Mesothelial cell of epicardium (in vitro differentiated cells): ENCODE results near the gene BRINP1. TPM values are rescaled to one million over a fixed set of nuclear protein-coding genes. Genes with fewer than 3 reads are reported as not detected.

ENCODE experiments used
- DNase-seq, 2 experiments: peaks; one replicate each; pipeline ENCODE4 v3.0.0; 2021; ENCODE audit warnings: low spot score in 2 of 2; ENCODE audit not compliant: unreplicated experiment in 2 of 2
- H3K27ac Mint-ChIP-seq: 2 replicates; pipeline ENCODE4 v1.8.0; 2021; ENCODE audit warnings: mixed read lengths
- H3K27me3 Mint-ChIP-seq: 2 replicates; pipeline ENCODE4 v1.8.0; 2021; ENCODE audit warnings: low read depth, mixed read lengths
- H3K36me3 Mint-ChIP-seq: 2 replicates; pipeline ENCODE4 v1.8.0; 2021; ENCODE audit warnings: mixed read lengths
- H3K4me1 Mint-ChIP-seq: 2 replicates; pipeline ENCODE4 v1.8.0; 2021; ENCODE audit warnings: mixed read lengths
- H3K4me3 Mint-ChIP-seq: 2 replicates; pipeline ENCODE4 v1.8.0; 2021; ENCODE audit warnings: mild to moderate bottlenecking, moderate library complexity, mixed read lengths
- H3K9me3 Mint-ChIP-seq: 2 replicates; pipeline ENCODE4 v1.8.0; 2021; ENCODE audit warnings: mixed read lengths
- total RNA-seq: library from RNA; stranded (reverse); gene quantifications from 3 replicates; pipeline ENCODE4 v1.2.1, GENCODE V29; 2021
- TF ChIP-seq, protein P1 (sequence below): fragments of 200-600 bp; sonication (generic); IDR thresholded peaks from one replicate; pipeline ENCODE4 v1.5.0; 2021; ENCODE audit warnings: antibody characterized with exemption; ENCODE audit not compliant: unreplicated experiment

BRINP1 gene
- total RNA-seq, 1 donor from 2014 or later: 13.2 TPM

- no peaks in the 10 kb centered on the region for H3K9me3 Mint-ChIP-seq
- H3K27ac Mint-ChIP-seq: no peak overlapping the region
- H3K4me3 Mint-ChIP-seq: no peak overlapping the region
- H3K27me3 Mint-ChIP-seq: peaks cover 11% of the 10 kb centered on the region
- TF ChIP-seq, protein P1, sequence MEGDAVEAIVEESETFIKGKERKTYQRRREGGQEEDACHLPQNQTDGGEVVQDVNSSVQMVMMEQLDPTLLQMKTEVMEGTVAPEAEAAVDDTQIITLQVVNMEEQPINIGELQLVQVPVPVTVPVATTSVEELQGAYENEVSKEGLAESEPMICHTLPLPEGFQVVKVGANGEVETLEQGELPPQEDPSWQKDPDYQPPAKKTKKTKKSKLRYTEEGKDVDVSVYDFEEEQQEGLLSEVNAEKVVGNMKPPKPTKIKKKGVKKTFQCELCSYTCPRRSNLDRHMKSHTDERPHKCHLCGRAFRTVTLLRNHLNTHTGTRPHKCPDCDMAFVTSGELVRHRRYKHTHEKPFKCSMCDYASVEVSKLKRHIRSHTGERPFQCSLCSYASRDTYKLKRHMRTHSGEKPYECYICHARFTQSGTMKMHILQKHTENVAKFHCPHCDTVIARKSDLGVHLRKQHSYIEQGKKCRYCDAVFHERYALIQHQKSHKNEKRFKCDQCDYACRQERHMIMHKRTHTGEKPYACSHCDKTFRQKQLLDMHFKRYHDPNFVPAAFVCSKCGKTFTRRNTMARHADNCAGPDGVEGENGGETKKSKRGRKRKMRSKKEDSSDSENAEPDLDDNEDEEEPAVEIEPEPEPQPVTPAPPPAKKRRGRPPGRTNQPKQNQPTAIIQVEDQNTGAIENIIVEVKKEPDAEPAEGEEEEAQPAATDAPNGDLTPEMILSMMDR: no peak
- H3K4me1 Mint-ChIP-seq: peaks cover 28% of the 10 kb centered on the region
- no peak for DNase-seq
- no peaks in the 10 kb centered on the region for H3K36me3 Mint-ChIP-seq
Measured at GRCh38 chr9:119339056-119339455, 30.2 kb downstream of the BRINP1 start.

- Mint-ChIP-seq H3K4me1 (peaks cover 19% of the 10 kb centered on the region), H3K27ac (no peak overlapping the region), H3K4me3 (no peak overlapping the region), H3K9me3 (no peaks in the 10 kb centered on the region), H3K36me3 (no peaks in the 10 kb centered on the region), H3K27me3 (peaks cover 11% of the 10 kb centered on the region)
- TF ChIP-seq, protein P1: no peak
- DNase-seq: no peak
Measured at GRCh38 chr9:119337573-119337972, 31.7 kb downstream of the BRINP1 start.

GRCh38 chr9:119334745-119335144, 34.5 kb downstream of the BRINP1 start:
- Mint-ChIP-seq H3K9me3 (peaks cover 6% of the 10 kb centered on the region), H3K4me3 (no peak overlapping the region), H3K4me1 (peaks cover 19% of the 10 kb centered on the region), H3K27ac (peak overlapping the region; percentile 45), H3K27me3 (peaks cover 7% of the 10 kb centered on the region), H3K36me3 (peaks cover 4% of the 10 kb centered on the region)
- no peak for DNase-seq
- TF ChIP-seq, protein P1: no peak

GRCh38 chr9:119333507-119334229, 35.6 kb downstream of the BRINP1 start:
- Mint-ChIP-seq H3K27me3 (peaks cover 7% of the 10 kb centered on the region), H3K4me3 (no peak overlapping the region), H3K4me1 (peaks cover 19% of the 10 kb centered on the region), H3K27ac (peak overlapping the region; percentile 41), H3K9me3 (peaks cover 16% of the 10 kb centered on the region), H3K36me3 (peaks cover 9% of the 10 kb centered on the region)
- no peak for DNase-seq
- TF ChIP-seq, protein P1: no peak

DNA sequence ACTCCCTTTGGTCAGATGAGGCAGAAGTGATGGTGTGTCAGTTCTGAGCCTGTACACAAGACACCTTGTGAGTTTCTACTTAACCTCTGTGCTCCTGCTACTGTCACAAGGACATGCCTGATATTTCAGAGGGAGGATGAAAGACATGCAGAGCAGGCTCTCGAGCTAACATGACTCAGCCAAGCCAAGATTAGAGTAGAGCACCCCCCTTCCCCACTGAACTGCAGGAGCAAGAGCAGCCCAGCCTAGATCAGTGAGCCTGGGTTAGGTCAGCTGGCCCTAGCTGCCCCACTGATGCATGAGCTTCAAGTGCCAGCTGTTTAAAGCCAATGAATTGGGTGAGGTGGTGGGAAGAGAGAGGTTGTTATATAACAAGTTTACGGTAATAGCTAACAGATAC, 36.7 kb downstream of the BRINP1 start:
- Mint-ChIP-seq H3K4me1 (peaks cover 17% of the 10 kb centered on the region), H3K27ac (no peak overlapping the region), H3K27me3 (peaks cover 6% of the 10 kb centered on the region), H3K4me3 (no peak overlapping the region), H3K36me3 (peaks cover 12% of the 10 kb centered on the region), H3K9me3 (peaks cover 27% of the 10 kb centered on the region)
- TF ChIP-seq, protein P1: no peak
- DNase-seq: no peak

DNA sequence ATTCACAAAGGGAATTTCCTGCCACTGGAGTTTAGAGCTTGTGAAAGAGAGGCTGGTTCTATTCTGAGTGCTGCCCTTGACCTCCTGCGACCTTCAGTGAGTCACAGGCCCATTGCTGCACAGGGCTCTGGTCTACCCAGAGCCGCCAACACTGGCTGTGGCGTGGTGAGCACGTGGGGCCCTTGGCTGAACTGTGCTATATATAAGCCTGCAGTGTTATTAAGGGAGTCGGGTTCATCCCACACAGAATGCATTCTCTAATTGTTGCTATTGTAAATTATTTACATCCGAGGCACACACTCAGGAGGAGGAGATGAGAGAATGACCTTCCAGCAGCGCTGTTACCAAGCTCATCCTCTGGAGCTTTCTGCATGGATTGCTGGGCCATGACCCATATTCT, 47.1 kb downstream of the BRINP1 start:
- TF ChIP-seq, protein P1: no peak
- H3K27ac Mint-ChIP-seq: no peak overlapping the region
- no peak for DNase-seq
- no peaks in the 10 kb centered on the region for H3K36me3 Mint-ChIP-seq
- H3K4me3 Mint-ChIP-seq: no peak overlapping the region
- no peaks in the 10 kb centered on the region for H3K4me1 Mint-ChIP-seq
- H3K9me3 Mint-ChIP-seq: no peaks in the 10 kb centered on the region
- no peaks in the 10 kb centered on the region for H3K27me3 Mint-ChIP-seq
